CD14-positive monocyte (primary cell): ENCODE measurements around the gene TCEANC2. TPM values are rescaled to one million over a fixed set of nuclear protein-coding genes. Genes with fewer than 3 reads are reported as not detected.

ENCODE experiments used
- DNase-seq, 3 donors: peaks; one replicate each; pipeline ENCODE4 v3.0.0-alpha.2; 2011 to 2022
- H2AFZ ChIP-seq: 2 replicates; pipeline ENCODE4 v1.6.0; 2012; ENCODE audit warnings: mild to moderate bottlenecking, low read depth, low read length, inconsistent platforms; ENCODE audit not compliant: insufficient read depth, poor library complexity, severe bottlenecking
- H3K27ac ChIP-seq, 2 donors: 1 replicate in 1 of 2; 2 replicates in 1 of 2; pipeline ENCODE4 v1.5.1; 2012 to 2013; ENCODE audit warnings: low read length in 2 of 2, control low read depth in 1 of 2, inconsistent platforms in 1 of 2, low read depth in 1 of 2, mild to moderate bottlenecking in 1 of 2
- H3K27me3 ChIP-seq, 2 donors: one replicate each; pipeline versions ENCODE4 v1.6.0 to v1.6.1; 2011 to 2013; ENCODE audit warnings: low read length in 2 of 2; ENCODE audit not compliant: control insufficient read depth in 2 of 2, insufficient read depth in 2 of 2
- H3K36me3 ChIP-seq, 2 donors: replicated peaks in 1 of 2; 1 replicate in 1 of 2; 2 replicates in 1 of 2; pipeline versions ENCODE4 v1.5.1 to v1.6.1; 2012 to 2013; ENCODE audit warnings: low read length in 2 of 2, control low read depth in 1 of 2, inconsistent platforms in 1 of 2, mild to moderate bottlenecking in 1 of 2; ENCODE audit not compliant: insufficient read depth in 2 of 2, control insufficient read depth in 1 of 2
- H3K4me1 ChIP-seq, 2 donors: 1 replicate in 1 of 2; 2 replicates in 1 of 2; pipeline versions ENCODE4 v1.5.1 to v1.6.1; 2012 to 2013; ENCODE audit warnings: low read length in 2 of 2, control low read depth in 1 of 2, inconsistent platforms in 1 of 2, mild to moderate bottlenecking in 1 of 2, moderate library complexity in 1 of 2; ENCODE audit not compliant: insufficient read depth in 2 of 2, control insufficient read depth in 1 of 2
- H3K4me2 ChIP-seq: replicated peaks from 2 replicates; pipeline ENCODE3; 2012; ENCODE audit warnings: low read length, moderate library complexity, mild to moderate bottlenecking; ENCODE audit not compliant: poor library complexity, severe bottlenecking; ENCODE audit errors: extremely low read depth
- H3K4me3 ChIP-seq, 3 experiments: fragments of 200-600 bp in 1 of 3; sonication (generic) in 1 of 3; replicated peaks in 1 of 3; 1 replicate in 2 of 3; 2 replicates in 1 of 3; pipeline ENCODE4 v1.5.1; 2011 to 2013; ENCODE audit warnings: low read length in 3 of 3, mild to moderate bottlenecking in 3 of 3, control low read depth in 2 of 3, low read depth in 2 of 3, inconsistent platforms in 1 of 3, moderate library complexity in 1 of 3
- H3K79me2 ChIP-seq: 2 replicates; pipeline ENCODE4 v1.6.0; 2012; ENCODE audit warnings: mild to moderate bottlenecking, control low read depth, inconsistent platforms, low read length, moderate library complexity; ENCODE audit not compliant: insufficient read depth
- H3K9ac ChIP-seq: 2 replicates; pipeline ENCODE4 v1.6.0; 2017; ENCODE audit warnings: low read length, mild to moderate bottlenecking; ENCODE audit not compliant: insufficient read depth, poor library complexity, severe bottlenecking
- H3K9me3 ChIP-seq, 2 donors: replicated peaks in 1 of 2; 1 replicate in 1 of 2; 2 replicates in 1 of 2; pipeline versions ENCODE4 v1.5.1 to v1.6.1; 2012 to 2013; ENCODE audit warnings: low read length in 2 of 2, control low read depth in 1 of 2; ENCODE audit not compliant: control insufficient read depth in 1 of 2, insufficient read depth in 1 of 2
- H4K20me1 ChIP-seq: 2 replicates; pipeline ENCODE4 v1.6.0; 2012; ENCODE audit warnings: mild to moderate bottlenecking, low read length, control low read depth, moderate library complexity; ENCODE audit not compliant: insufficient read depth
- H3K27ac Mint-ChIP-seq, 7 donors: one replicate each; pipeline ENCODE4 v1.8.0; 2020; ENCODE audit warnings: mild to moderate bottlenecking in 7 of 7, mixed read lengths in 7 of 7, moderate library complexity in 6 of 7, inconsistent platforms in 2 of 7
- H3K27me3 Mint-ChIP-seq, 3 donors: one replicate each; pipeline ENCODE4 v1.8.0; 2021 to 2022; ENCODE audit warnings: low read depth in 3 of 3, mild to moderate bottlenecking in 3 of 3, mixed read lengths in 3 of 3, moderate library complexity in 3 of 3, inconsistent platforms in 1 of 3
- H3K36me3 Mint-ChIP-seq, 2 donors: one replicate each; pipeline ENCODE4 v1.8.0; 2020; ENCODE audit warnings: mixed read lengths in 2 of 2, inconsistent platforms in 1 of 2, mild to moderate bottlenecking in 1 of 2
- H3K4me1 Mint-ChIP-seq: one replicate; pipeline ENCODE4 v1.8.0; 2020; ENCODE audit warnings: mild to moderate bottlenecking, mixed read lengths
- H3K4me3 Mint-ChIP-seq, 2 donors: one replicate each; pipeline ENCODE4 v1.8.0; 2020; ENCODE audit warnings: mild to moderate bottlenecking in 2 of 2, mixed read lengths in 2 of 2, moderate library complexity in 1 of 2
- H3K9me3 Mint-ChIP-seq, 7 donors: one replicate each; pipeline ENCODE4 v1.8.0; 2020 to 2022; ENCODE audit warnings: mixed read lengths in 7 of 7, mild to moderate bottlenecking in 6 of 7, moderate library complexity in 6 of 7, inconsistent platforms in 2 of 7
- WGBS: methylation state at CpG from one replicate; pipeline ENCODE4 v1.1.5; 2013; ENCODE audit warnings: missing lambda C conversion rate; ENCODE audit not compliant: insufficient coverage; 5-methylcytosine and 5-hydroxymethylcytosine counted together
- intact Hi-C, 2 donors: fragments of 100-400 bp; cut with micrococcal nuclease; formaldehyde crosslinking; loops; one replicate each; pipeline versions ENCODE4 v1.15.0 to v1.15.1; 2023
- polyA plus RNA-seq, 3 donors: library from polyadenylated mRNA; depleted of rRNA in 1 of 3; unstranded in 2 of 3; stranded (reverse) in 1 of 3; fragments of 300-500 nt in 2 of 3; fragments of >200 nt in 1 of 3; fragmentation: Illumina TruSeq in 2 of 3; gene quantifications; 1 replicate in 2 of 3; 2 replicates in 1 of 3; pipeline ENCODE4 v1.2.3, GENCODE V29; 2012 to 2021
- TF ChIP-seq, protein P1 (sequence below): fragments of 200-600 bp; IDR thresholded peaks from one replicate; pipeline ENCODE4 v1.8.0; 2022; ENCODE audit warnings: antibody characterized with exemption, mild to moderate bottlenecking

Gene TCEANC2
- polyA plus RNA-seq, 3 donors: 3.0 to 6.7 (median 3.8) TPM

DNA sequence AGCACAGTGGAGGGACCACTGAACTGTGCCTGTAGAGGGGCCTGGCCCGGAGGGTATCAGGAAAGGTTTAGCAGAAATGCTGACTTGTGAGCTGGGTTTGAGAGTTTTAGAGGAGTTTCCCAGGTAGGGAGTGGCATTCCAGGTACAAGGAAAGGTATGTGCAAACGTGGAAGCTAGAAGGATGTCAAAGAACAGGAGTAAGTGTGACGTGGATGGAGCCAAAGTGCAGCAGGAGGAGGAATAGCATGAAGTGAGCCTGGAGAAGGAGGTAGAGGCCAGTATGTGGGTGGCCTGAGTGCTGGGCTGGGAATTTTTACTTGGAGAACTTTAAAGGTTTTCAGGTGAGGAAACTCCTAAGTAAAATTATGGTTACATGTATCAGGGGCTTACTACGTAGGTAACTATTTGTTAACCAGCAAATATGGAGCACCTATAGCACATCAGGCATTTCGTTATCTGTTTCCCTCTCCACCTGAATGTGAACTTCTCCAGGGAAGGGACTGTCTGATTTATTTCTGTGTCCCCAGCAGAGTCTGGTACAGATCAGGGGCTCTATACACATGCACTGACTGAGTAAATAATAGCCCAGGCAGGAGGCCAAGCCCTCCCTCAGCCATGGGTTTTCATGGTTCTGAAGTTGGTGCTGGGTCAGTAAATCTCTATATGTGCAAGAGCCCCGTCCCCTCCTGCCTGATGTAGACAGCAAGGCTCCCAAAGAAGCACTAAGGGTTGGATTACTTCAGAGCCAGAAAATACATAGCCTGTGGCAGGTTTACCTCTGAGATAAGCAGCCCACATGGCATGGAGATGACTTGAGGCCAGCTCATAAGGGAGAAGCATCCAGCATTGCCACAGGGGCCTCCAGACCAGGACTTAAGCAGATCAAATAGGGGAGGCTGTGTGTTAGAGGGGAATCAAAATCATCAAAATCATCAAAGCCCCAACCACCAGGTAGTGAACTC, 56.0 kb downstream of the TCEANC2 start:
- DNase-seq: no peak
- Histone ChIP-seq H3K27ac (no peak overlapping the region), H4K20me1 (no peaks in the 10 kb centered on the region), H3K36me3 (no peaks in the 10 kb centered on the region), H3K9me3 (no peaks in the 10 kb centered on the region), H3K27me3 (no peaks in the 10 kb centered on the region), H3K4me3 (no peak overlapping the region), H3K79me2 (no peaks in the 10 kb centered on the region), H2AFZ (no peak overlapping the region), H3K4me2 (no peak overlapping the region), H3K9ac (no peak overlapping the region), H3K4me1 (no peaks in the 10 kb centered on the region)
- no peak overlapping the region for H3K27ac Mint-ChIP-seq
- no peaks in the 10 kb centered on the region for H3K4me1 Mint-ChIP-seq
- TF ChIP-seq, protein P1, sequence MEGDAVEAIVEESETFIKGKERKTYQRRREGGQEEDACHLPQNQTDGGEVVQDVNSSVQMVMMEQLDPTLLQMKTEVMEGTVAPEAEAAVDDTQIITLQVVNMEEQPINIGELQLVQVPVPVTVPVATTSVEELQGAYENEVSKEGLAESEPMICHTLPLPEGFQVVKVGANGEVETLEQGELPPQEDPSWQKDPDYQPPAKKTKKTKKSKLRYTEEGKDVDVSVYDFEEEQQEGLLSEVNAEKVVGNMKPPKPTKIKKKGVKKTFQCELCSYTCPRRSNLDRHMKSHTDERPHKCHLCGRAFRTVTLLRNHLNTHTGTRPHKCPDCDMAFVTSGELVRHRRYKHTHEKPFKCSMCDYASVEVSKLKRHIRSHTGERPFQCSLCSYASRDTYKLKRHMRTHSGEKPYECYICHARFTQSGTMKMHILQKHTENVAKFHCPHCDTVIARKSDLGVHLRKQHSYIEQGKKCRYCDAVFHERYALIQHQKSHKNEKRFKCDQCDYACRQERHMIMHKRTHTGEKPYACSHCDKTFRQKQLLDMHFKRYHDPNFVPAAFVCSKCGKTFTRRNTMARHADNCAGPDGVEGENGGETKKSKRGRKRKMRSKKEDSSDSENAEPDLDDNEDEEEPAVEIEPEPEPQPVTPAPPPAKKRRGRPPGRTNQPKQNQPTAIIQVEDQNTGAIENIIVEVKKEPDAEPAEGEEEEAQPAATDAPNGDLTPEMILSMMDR: no peak
- intact Hi-C loops: no loop called here
- no peaks in the 10 kb centered on the region for H3K27me3 Mint-ChIP-seq
- H3K4me3 Mint-ChIP-seq: no peak overlapping the region
- 87% methylated on average over 4 of the region's 6 CpGs for WGBS
- peaks cover 0 to 3% (median 0%) of the 10 kb centered on the region in 7 donors for H3K9me3 Mint-ChIP-seq
- H3K36me3 Mint-ChIP-seq: peaks cover 2 to 7% of the 10 kb centered on the region in 2 donors

DNA sequence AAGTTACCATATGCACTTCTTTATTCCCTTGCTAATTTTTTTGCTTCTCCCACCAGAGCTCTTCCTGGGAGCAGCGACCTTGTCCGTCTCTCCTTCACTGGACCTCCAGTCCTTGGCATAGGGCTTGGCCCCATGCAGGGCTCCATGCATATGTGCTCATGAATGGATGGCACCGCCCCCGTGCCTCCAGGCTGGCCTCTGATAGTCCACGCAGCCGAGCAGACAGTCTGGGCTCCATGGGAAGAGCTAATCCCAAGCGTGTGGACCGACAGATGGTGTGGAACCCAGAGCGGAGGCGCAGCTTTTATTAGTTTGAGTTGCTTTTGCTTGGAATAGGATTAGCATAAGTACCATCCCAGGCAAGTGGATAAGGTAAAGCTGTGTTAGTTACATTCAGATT, 57.6 kb downstream of the TCEANC2 start:
- H3K4me1 ChIP-seq: no peaks in the 10 kb centered on the region
- no peak overlapping the region for H3K4me2 ChIP-seq
- no peak overlapping the region for H3K27ac Mint-ChIP-seq
- no peak overlapping the region for H3K4me3 Mint-ChIP-seq
- H2AFZ ChIP-seq: no peak overlapping the region
- TF ChIP-seq, protein P1: no peak
- no peaks in the 10 kb centered on the region for H4K20me1 ChIP-seq
- H3K9me3 ChIP-seq: no peaks in the 10 kb centered on the region
- no peaks in the 10 kb centered on the region for H3K27me3 Mint-ChIP-seq
- intact Hi-C loops: no loop called here
- no peaks in the 10 kb centered on the region for H3K27me3 ChIP-seq
- DNase-seq: no peak
- no peaks in the 10 kb centered on the region for H3K36me3 ChIP-seq
- 95% methylated on average over 10 of the region's 10 CpGs for whole genome bisulfite sequencing
- no peaks in the 10 kb centered on the region for H3K4me1 Mint-ChIP-seq
- no peaks in the 10 kb centered on the region for H3K9me3 Mint-ChIP-seq
- no peak overlapping the region for H3K27ac ChIP-seq
- no peak overlapping the region for H3K9ac ChIP-seq
- no peaks in the 10 kb centered on the region for H3K79me2 ChIP-seq
- H3K4me3 ChIP-seq: no peak overlapping the region
- peaks cover 0 to 3% of the 10 kb centered on the region in 2 donors for H3K36me3 Mint-ChIP-seq
